Measurements from ENCODE around the gene F11. TPM values are rescaled to one million over a fixed set of nuclear protein-coding genes. Genes with fewer than 3 reads are reported as not detected.

Gene F11
- total and polyA plus RNA-seq, 2 experiments from 2014 or later, result 0.74 to 2.1 TPM

GRCh38 chr4:186226521-186227189, 39.3 kb upstream of the F11 start:
- H3K36me3 Mint-ChIP-seq (ENCODE audit: low read depth), result peaks cover 46% of the 10 kb centered on the region
- no peak overlapping the region for H3K4me3 Mint-ChIP-seq
- Histone ChIP-seq H3K4me1 (ENCODE audit: insufficient read depth) (0 out of 2 replicates have a peak, but pooled peaks cover 14% of the 10 kb centered on the region), H3K4me2 (peak overlapping the region; percentile 48; the same call in 1 of the 2 replicates), H3K9me2 (ENCODE audit: insufficient read depth) (peaks cover 3% of the 10 kb centered on the region; the same call in 1 of the 2 replicates), H2AFZ (no peak overlapping the region), H3K79me2 (replicated peaks; ENCODE audit: insufficient read depth) (no peaks in the 10 kb centered on the region), H3K4me3 (no peak overlapping the region), H3K27me3 (ENCODE audit: insufficient read depth) (no peaks in the 10 kb centered on the region), H3K27ac (ENCODE audit: low read depth) (0 out of 2 replicates have a peak overlapping the region, but pooled peaks have one; percentile 22), H4K20me1 (replicated peaks; ENCODE audit: insufficient read depth) (no peaks in the 10 kb centered on the region), H3F3A (replicated peaks; ENCODE audit: low read depth) (no peaks in the 10 kb centered on the region), H3K36me3 (ENCODE audit: insufficient read depth) (peaks cover 24% of the 10 kb centered on the region)
- ATAC-seq (no peak; the same call in 2 of the 3 replicates), DNase-seq (ENCODE audit: low spot score) (no peak)
- TF ChIP-seq ZNF331 (CRISPR knock-in tag; IDR thresholded peaks at IDR 0.05; ENCODE audit: low read depth) (no peak), NANOG (IDR thresholded peaks at IDR 0.05; ENCODE audit: borderline replicate concordance) (no peak), EZH2 (IDR thresholded peaks at IDR 0.05; ENCODE audit: low read depth, unreplicated experiment) (no peak), POLR2AphosphoS5 (IDR thresholded peaks at IDR 0.05; ENCODE audit: low read depth) (no peak), EZH2phosphoT487 (IDR thresholded peaks at IDR 0.05; ENCODE audit: unreplicated experiment) (no peak), REST (IDR thresholded peaks at IDR 0.05; ENCODE audit: unreplicated experiment) (no peak), ZNF462 (CRISPR knock-in tag; IDR thresholded peaks at IDR 0.05) (no peak), ETS1 (IDR thresholded peaks at IDR 0.05) (no peak), CTCF (conservative IDR thresholded peaks at IDR 0.05; ENCODE audit: low read depth in 2 of 2) (no peak)
- peaks cover 23% of the 10 kb centered on the region; the same call in 2 of the 3 replicates for H3K4me1 Mint-ChIP-seq
- H3K9me3 Mint-ChIP-seq, result peaks cover 54% of the 10 kb centered on the region
- H3K27me3 Mint-ChIP-seq (ENCODE audit: insufficient read depth, low read depth, poor library complexity), result peaks cover 4% of the 10 kb centered on the region
- H3K27ac Mint-ChIP-seq, result no peak overlapping the region; the same call in 1 of the 2 replicates

Data from GM23338 (cell line).